H1 (cell line): ENCODE data around the gene SLN. TPM values are rescaled to one million over a fixed set of nuclear protein-coding genes. Genes with fewer than 3 reads are reported as not detected.

Experiments used
- CTCF ChIA-PET: fragments of 300-600 bp; sonication (Branson Sonifier 250); formaldehyde crosslinking; loops from one replicate; lab custom pipeline; 2021; ENCODE audit not compliant: partially characterized antibody; lab: Charles Lee
- POLR2A ChIA-PET: fragments of 300-600 bp; sonication (Branson Sonifier 250); formaldehyde crosslinking; loops from one replicate; lab custom pipeline; 2021; ENCODE audit warnings: inconsistent platforms; ENCODE audit not compliant: partially characterized antibody; lab: Charles Lee
- DNase-seq, 2 experiments: peaks; one replicate each; pipeline versions ENCODE4 v3.0.0 to v3.0.0-alpha.2; 2010 to 2022; ENCODE audit warnings: low spot score in 2 of 2, low read depth in 1 of 2, mixed read lengths in 1 of 2
- FAIRE-seq: peaks from 2 replicates; lab custom pipeline; 2011; peaks lifted over from hg19 to GRCh38; lab: Jason Lieb, UNC
- H2AFZ ChIP-seq: 2 replicates; pipeline ENCODE4 v1.8.1; 2012; ENCODE audit warnings: low read length, inconsistent platforms
- H2AK5ac ChIP-seq: 2 replicates; pipeline ENCODE4 v1.6.1; 2013; ENCODE audit warnings: low read depth, low read length
- H2BK120ac ChIP-seq: replicated peaks from 2 replicates; pipeline ENCODE3; 2013; ENCODE audit warnings: low read depth, low read length, inconsistent platforms
- H2BK12ac ChIP-seq: 2 replicates; pipeline ENCODE4 v1.6.1; 2013; ENCODE audit warnings: low read depth, low read length
- H2BK15ac ChIP-seq: 2 replicates; pipeline ENCODE4 v1.6.1; 2013; ENCODE audit warnings: low read length
- H2BK20ac ChIP-seq: 2 replicates; pipeline ENCODE4 v1.6.1; 2013; ENCODE audit warnings: low read length
- H2BK5ac ChIP-seq: 2 replicates; pipeline ENCODE4 v1.6.1; 2013; ENCODE audit warnings: low read depth, low read length
- H3K14ac ChIP-seq: 2 replicates; pipeline ENCODE4 v1.6.1; 2013; ENCODE audit warnings: inconsistent platforms; ENCODE audit not compliant: insufficient read length
- H3K18ac ChIP-seq: 2 replicates; pipeline ENCODE4 v1.6.1; 2013; ENCODE audit warnings: low read length; ENCODE audit errors: extremely low read depth
- H3K23ac ChIP-seq: 2 replicates; pipeline ENCODE4 v1.6.1; 2013; ENCODE audit warnings: inconsistent platforms; ENCODE audit not compliant: insufficient read length
- H3K23me2 ChIP-seq: 2 replicates; pipeline ENCODE4 v1.6.1; 2013; ENCODE audit warnings: low read depth, low read length
- H3K27ac ChIP-seq: 2 replicates; pipeline ENCODE4 v1.6.1; 2011; ENCODE audit warnings: low read depth, low read length, inconsistent platforms
- H3K27me3 ChIP-seq, 4 experiments: replicated peaks in 1 of 4; 1 replicate in 1 of 4; 2 replicates in 3 of 4; pipeline versions ENCODE4 v1.6.1 to v1.8.1; 2011 to 2013; ENCODE audit warnings: low read length in 3 of 4, mild to moderate bottlenecking in 3 of 4, inconsistent platforms in 2 of 4, mixed read lengths in 2 of 4, moderate library complexity in 1 of 4; ENCODE audit not compliant: control insufficient read depth in 3 of 4, insufficient read depth in 3 of 4; ENCODE audit errors: extremely low read depth in 1 of 4
- H3K36me3 ChIP-seq, 4 experiments: 2 replicates each; pipeline versions ENCODE4 v1.6.1 to v1.8.1; 2011 to 2013; ENCODE audit warnings: mild to moderate bottlenecking in 4 of 4, low read length in 3 of 4, moderate library complexity in 2 of 4, control low read depth in 1 of 4, inconsistent platforms in 1 of 4; ENCODE audit not compliant: insufficient read depth in 4 of 4, control insufficient read depth in 2 of 4
- H3K4ac ChIP-seq: replicated peaks from 2 replicates; pipeline ENCODE3; 2013; ENCODE audit warnings: low read length, low read depth, mixed read lengths, inconsistent platforms; ENCODE audit not compliant: insufficient read length
- H3K4me1 ChIP-seq, 4 experiments: replicated peaks in 1 of 4; 1 replicate in 1 of 4; 2 replicates in 3 of 4; pipeline versions ENCODE4 v1.6.1 to v1.8.1; 2011 to 2013; ENCODE audit warnings: low read length in 3 of 4, inconsistent platforms in 2 of 4, mixed read lengths in 1 of 4; ENCODE audit not compliant: insufficient read depth in 4 of 4, control insufficient read depth in 3 of 4
- H3K4me2 ChIP-seq, 2 experiments: 2 replicates each; pipeline versions ENCODE4 v1.6.1 to v1.8.1; 2011 to 2013; ENCODE audit warnings: low read depth in 2 of 2, low read length in 2 of 2, control low read depth in 1 of 2, inconsistent platforms in 1 of 2, mild to moderate bottlenecking in 1 of 2; ENCODE audit not compliant: insufficient read depth in 1 of 2
- H3K4me3 ChIP-seq, 4 experiments: fragments of 200-600, 300-600 bp in 1 of 4; sonication (generic), shearing (Covaris generic), sonication (Bioruptor Twin) in 1 of 4; 2 replicates each; pipeline versions ENCODE4 v1.5.1 to v1.8.1; 2011 to 2016; ENCODE audit warnings: low read length in 4 of 4, low read depth in 3 of 4, control low read depth in 2 of 4, inconsistent platforms in 2 of 4, mild to moderate bottlenecking in 2 of 4, mixed read lengths in 1 of 4, moderate library complexity in 1 of 4; ENCODE audit not compliant: insufficient read depth in 2 of 4; ENCODE audit errors: extremely low read depth in 1 of 4
- H3K56ac ChIP-seq: replicated peaks from 2 replicates; pipeline ENCODE3; 2013; ENCODE audit warnings: low read depth, mild to moderate bottlenecking, mixed read lengths, low read length, inconsistent platforms; ENCODE audit not compliant: insufficient read length
- H3K79me1 ChIP-seq: 2 replicates; pipeline ENCODE4 v1.6.1; 2013; ENCODE audit warnings: low read depth, low read length, control low read depth
- H3K79me2 ChIP-seq, 2 experiments: 2 replicates each; pipeline versions ENCODE4 v1.6.1 to v1.8.1; 2012 to 2013; ENCODE audit warnings: low read length in 2 of 2, mild to moderate bottlenecking in 2 of 2, inconsistent platforms in 1 of 2; ENCODE audit not compliant: insufficient read depth in 2 of 2, control insufficient read depth in 1 of 2
- H3K9ac ChIP-seq, 4 experiments: replicated peaks in 1 of 4; 1 replicate in 1 of 4; 2 replicates in 3 of 4; pipeline versions ENCODE4 v1.6.1 to v1.8.1; 2011 to 2013; ENCODE audit warnings: low read depth in 3 of 4, low read length in 3 of 4, control low read depth in 2 of 4, mild to moderate bottlenecking in 2 of 4, moderate library complexity in 2 of 4, inconsistent platforms in 1 of 4; ENCODE audit errors: extremely low read depth in 1 of 4
- H3K9me3 ChIP-seq, 2 experiments: 2 replicates each; pipeline versions ENCODE4 v1.6.1 to v1.8.1; 2012 to 2013; ENCODE audit warnings: mild to moderate bottlenecking in 2 of 2, moderate library complexity in 2 of 2, control low read depth in 1 of 2, inconsistent platforms in 1 of 2, low read depth in 1 of 2, low read length in 1 of 2, mixed read lengths in 1 of 2; ENCODE audit not compliant: insufficient read depth in 2 of 2
- H4K20me1 ChIP-seq, 2 experiments: replicated peaks in 1 of 2; 2 replicates each; pipeline versions ENCODE3 to v1.8.1; 2011 to 2013; ENCODE audit warnings: inconsistent platforms in 2 of 2, low read length in 2 of 2, mild to moderate bottlenecking in 1 of 2; ENCODE audit not compliant: insufficient read depth in 2 of 2, control insufficient read depth in 1 of 2
- H4K5ac ChIP-seq: 2 replicates; pipeline ENCODE4 v1.6.1; 2013; ENCODE audit warnings: low read length, low read depth, mixed read lengths, inconsistent platforms; ENCODE audit not compliant: insufficient read length
- H4K8ac ChIP-seq: 2 replicates; pipeline ENCODE4 v1.8.0; 2013; ENCODE audit warnings: mild to moderate bottlenecking, moderate library complexity, low read length, inconsistent platforms; ENCODE audit not compliant: insufficient read depth; ENCODE audit errors: extremely low read depth
- H4K91ac ChIP-seq: replicated peaks from 2 replicates; pipeline ENCODE3; 2013; ENCODE audit warnings: low read length, mixed read lengths, inconsistent platforms; ENCODE audit not compliant: insufficient read length
- BCL11A ChIP-seq, 2 experiments: IDR thresholded peaks; one replicate each; pipeline ENCODE4 v1.6.1; 2011; ENCODE audit warnings: low read depth in 2 of 2, low read length in 2 of 2, mild to moderate bottlenecking in 2 of 2
- NANOG ChIP-seq: IDR thresholded peaks from 2 replicates; pipeline ENCODE4 v1.6.1; 2011; ENCODE audit warnings: low read length, low read depth, mild to moderate bottlenecking, inconsistent platforms; ENCODE audit not compliant: insufficient read depth, poor library complexity, severe bottlenecking
- WGBS, 2 experiments: shearing (Covaris generic) in 1 of 2; methylation state at CpG; one replicate each; pipeline versions ENCODE4 v1.1.6 to v1.1.7; 2013 to 2015; ENCODE audit warnings: low lambda C conversion rate in 2 of 2, mixed read lengths in 2 of 2, inconsistent platforms in 1 of 2, low coverage in 1 of 2, missing lambda C conversion rate in 1 of 2; ENCODE audit not compliant: insufficient replicate concordance in 2 of 2, insufficient coverage in 1 of 2, insufficient read length in 1 of 2; ENCODE audit errors: extremely low coverage in 1 of 2, missing lambda C conversion rate in 1 of 2; 5-methylcytosine and 5-hydroxymethylcytosine counted together
- polyA plus RNA-seq, 7 experiments: library from polyadenylated mRNA; depleted of rRNA in 3 of 7; stranded (reverse) in 5 of 7; unstranded in 2 of 7; fragments of >200 nt in 5 of 7; fragments of 200-250 nt in 2 of 7; gene quantifications; 1 replicate in 5 of 7; 2 replicates in 1 of 7; 4 replicates in 1 of 7; pipeline versions ENCODE4 v1.2.1 to v1.2.3, GENCODE V29; 2011 to 2013; ENCODE audit warnings: missing spikeins in 2 of 7, mixed read lengths in 2 of 7
- total RNA-seq: library from RNA; stranded (reverse); fragmentation: NEBNext Ultra II Directional; extraction: Animal tissue kit (Norgen Biotek cat#: 25700); gene quantifications from 2 replicates; pipeline ENCODE4 v1.2.1, GENCODE V29; 2021

Gene SLN
- total and polyA plus RNA-seq, 2 of the 8 experiments (the other 6 are each of a cell fraction or from before 2014, with no cell fraction given), result not detected

- Histone ChIP-seq H3K18ac (no peak overlapping the region), H2AK5ac (no peak overlapping the region), H4K5ac (no peak overlapping the region), H3K14ac (no peak overlapping the region), H3K23ac (no peak overlapping the region), H4K8ac (no peak overlapping the region), H4K20me1 (no peaks in the 10 kb centered on the region), H3K27ac (no peak overlapping the region), H2BK5ac (no peak overlapping the region), H2BK120ac (no peak overlapping the region), H3K4me3 (no peak overlapping the region), H3K23me2 (no peaks in the 10 kb centered on the region), H3K4me2 (no peak overlapping the region), H3K56ac (no peak overlapping the region), H3K9me3 (no peaks in the 10 kb centered on the region), H3K27me3 (no peaks in the 10 kb centered on the region), H3K4me1 (peaks cover 0 to 1% (median 0%) of the 10 kb centered on the region in 4 experiments; a peak in 1 of 7 replicates), H3K79me2 (no peaks in the 10 kb centered on the region), H2BK12ac (no peak overlapping the region), H4K91ac (no peak overlapping the region), H2AFZ (no peak overlapping the region), H3K9ac (no peak overlapping the region), H2BK15ac (no peak overlapping the region), H2BK20ac (no peak overlapping the region), H3K36me3 (no peaks in the 10 kb centered on the region), H3K79me1 (no peaks in the 10 kb centered on the region), H3K4ac (no peak overlapping the region)
- ChIA-PET POLR2A (no interaction called here), CTCF (interaction anchor here (0.6 to 1.5 kb wide), 6 partner anchors 35 to 176 kb away, joined by 3 read pairs; no protein-coding TSS in a partner anchor)
- 88% methylated on average over 1 of the region's 1 CpG; no CpG with 5 or more reads in 1 of the 2 experiments for WGBS, 2 experiments
- no peak for DNase-seq
- TF ChIP-seq BCL11A (IDR thresholded peaks at IDR 0.05; ENCODE audit: low read depth in 2 of 2, low read length in 2 of 2), result no peak
- no peak for TF ChIP-seq NANOG
- FAIRE-seq, result no peak
Observed at GRCh38 chr11:107695446-107695845, 16.4 kb downstream of the SLN start.
